Measurements from ENCODE around the gene SOX6.

The SOX6 gene

DNA sequence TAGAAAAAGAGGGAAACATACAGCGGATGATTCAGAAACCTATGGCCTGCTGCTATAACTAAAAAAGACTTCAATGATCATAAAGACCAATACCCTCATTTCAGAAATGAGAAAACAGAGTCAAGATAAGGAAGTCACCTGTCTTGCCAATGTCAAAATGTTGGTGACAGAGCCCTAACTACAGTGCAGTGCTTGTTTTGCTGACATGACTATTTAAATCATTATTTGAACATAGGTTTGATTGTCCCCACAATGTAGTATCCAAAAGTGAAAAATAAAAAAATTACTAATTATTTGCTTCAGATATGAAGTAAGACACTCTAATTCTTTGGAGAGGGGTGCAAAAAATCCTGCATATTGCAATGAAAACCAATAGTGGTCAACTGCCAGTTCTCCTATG, 115.7 kb downstream of the SOX6 start:
- CTCF ChIA-PET, result no interaction called here

GRCh38 chr11:16239141-16240105, 116.9 kb downstream of the SOX6 start:
- POLR2A ChIA-PET (ENCODE audit: low non-redundant PET), result no interaction called here

More for the DNA sequence above, 115.7 kb downstream of the SOX6 start:
- POLR2A ChIA-PET (ENCODE audit: low non-redundant PET), result no interaction called here
- no peak for DNase-seq (ENCODE audit: low spot score)
- H3K27ac ChIP-seq, result no peak overlapping the region
- TF ChIP-seq, protein P1, sequence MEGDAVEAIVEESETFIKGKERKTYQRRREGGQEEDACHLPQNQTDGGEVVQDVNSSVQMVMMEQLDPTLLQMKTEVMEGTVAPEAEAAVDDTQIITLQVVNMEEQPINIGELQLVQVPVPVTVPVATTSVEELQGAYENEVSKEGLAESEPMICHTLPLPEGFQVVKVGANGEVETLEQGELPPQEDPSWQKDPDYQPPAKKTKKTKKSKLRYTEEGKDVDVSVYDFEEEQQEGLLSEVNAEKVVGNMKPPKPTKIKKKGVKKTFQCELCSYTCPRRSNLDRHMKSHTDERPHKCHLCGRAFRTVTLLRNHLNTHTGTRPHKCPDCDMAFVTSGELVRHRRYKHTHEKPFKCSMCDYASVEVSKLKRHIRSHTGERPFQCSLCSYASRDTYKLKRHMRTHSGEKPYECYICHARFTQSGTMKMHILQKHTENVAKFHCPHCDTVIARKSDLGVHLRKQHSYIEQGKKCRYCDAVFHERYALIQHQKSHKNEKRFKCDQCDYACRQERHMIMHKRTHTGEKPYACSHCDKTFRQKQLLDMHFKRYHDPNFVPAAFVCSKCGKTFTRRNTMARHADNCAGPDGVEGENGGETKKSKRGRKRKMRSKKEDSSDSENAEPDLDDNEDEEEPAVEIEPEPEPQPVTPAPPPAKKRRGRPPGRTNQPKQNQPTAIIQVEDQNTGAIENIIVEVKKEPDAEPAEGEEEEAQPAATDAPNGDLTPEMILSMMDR (conservative IDR thresholded peaks at IDR 0.05; ENCODE audit: low read depth), result no peak

GRCh38 chr11:16226245-16226644, 130.1 kb downstream of the SOX6 start:
- TF ChIP-seq, protein P1 (conservative IDR thresholded peaks at IDR 0.05; ENCODE audit: low read depth), result no peak
- POLR2A ChIA-PET (ENCODE audit: low non-redundant PET), result no interaction called here
- no peak for DNase-seq (ENCODE audit: low spot score)
- CTCF ChIA-PET, result interaction anchor here (0.7 kb wide), 1 partner anchor 597 kb away, joined by 5 read pairs; no protein-coding TSS in a partner anchor
- H3K27ac ChIP-seq, result no peak overlapping the region

More at GRCh38 chr11:16239141-16240105, 116.9 kb downstream of the SOX6 start:
- CTCF ChIA-PET, result no interaction called here
- no peak for DNase-seq (ENCODE audit: low spot score)
- H3K27ac ChIP-seq, result no peak overlapping the region
- TF ChIP-seq, protein P1 (conservative IDR thresholded peaks at IDR 0.05; ENCODE audit: low read depth), result no peak

DNA sequence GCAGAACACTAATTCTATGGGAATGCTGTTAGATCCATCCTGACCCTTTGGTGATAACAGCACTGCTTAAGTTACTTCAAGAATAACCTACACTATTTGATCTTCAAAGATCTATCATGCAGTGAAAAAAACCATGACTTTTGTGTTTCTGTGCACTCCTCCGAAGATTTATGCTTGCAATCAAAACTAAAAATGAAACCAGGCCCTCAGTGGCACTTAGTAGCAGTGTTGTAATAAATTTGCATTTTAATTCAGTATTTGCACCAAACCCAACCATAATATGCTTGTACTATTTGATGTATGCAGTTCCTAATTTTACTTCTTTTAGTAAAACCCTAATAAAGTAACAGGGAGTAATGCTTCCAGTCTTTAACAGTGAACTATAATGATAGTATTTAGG, 130.7 kb downstream of the SOX6 start:
- ChIA-PET CTCF (interaction anchor here (0.7 kb wide), 1 partner anchor 596 kb away, joined by 5 read pairs; no protein-coding TSS in a partner anchor), POLR2A (ENCODE audit: low non-redundant PET) (no interaction called here)
- DNase-seq (ENCODE audit: low spot score), result no peak
- TF ChIP-seq, protein P1 (conservative IDR thresholded peaks at IDR 0.05; ENCODE audit: low read depth), result no peak
- no peak overlapping the region for H3K27ac ChIP-seq

DNA sequence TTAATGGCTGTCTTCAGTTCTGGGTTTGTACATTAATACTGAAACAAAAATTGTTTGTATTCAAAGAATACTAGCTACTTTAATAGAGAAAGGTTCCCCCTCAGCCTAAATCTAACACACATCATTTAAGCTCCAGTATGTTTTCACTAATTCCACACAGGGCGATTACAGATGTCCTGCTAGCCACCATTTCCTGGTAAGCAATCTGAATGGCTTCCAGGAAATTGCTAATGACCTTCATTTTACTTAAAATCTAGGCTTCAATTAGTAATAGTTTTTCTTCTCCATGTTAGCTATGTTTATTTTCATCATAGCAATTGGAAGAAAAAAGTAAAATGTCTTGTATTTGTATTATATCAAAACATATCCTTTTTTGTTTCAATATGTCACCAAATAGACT, 132.8 kb downstream of the SOX6 start:
- no peak for DNase-seq (ENCODE audit: low spot score)
- POLR2A ChIA-PET (ENCODE audit: low non-redundant PET), result no interaction called here
- CTCF ChIA-PET, result no interaction called here
- TF ChIP-seq, protein P1 (conservative IDR thresholded peaks at IDR 0.05; ENCODE audit: low read depth), result no peak
- H3K27ac ChIP-seq, result no peak overlapping the region

- TF ChIP-seq, protein P1 (conservative IDR thresholded peaks at IDR 0.05; ENCODE audit: low read depth), result no peak
- ChIA-PET CTCF (interaction anchor here (1.0 kb wide), 1 partner anchor 18 kb away, joined by 4 read pairs; no protein-coding TSS in a partner anchor), POLR2A (ENCODE audit: low non-redundant PET) (no interaction called here)
- no peak overlapping the region for H3K27ac ChIP-seq
- DNase-seq (ENCODE audit: low spot score), result no peak
Observed at GRCh38 chr11:16217631-16218030, 138.7 kb downstream of the SOX6 start.
